Measurements from ENCODE around the gene GPN2.

DNA sequence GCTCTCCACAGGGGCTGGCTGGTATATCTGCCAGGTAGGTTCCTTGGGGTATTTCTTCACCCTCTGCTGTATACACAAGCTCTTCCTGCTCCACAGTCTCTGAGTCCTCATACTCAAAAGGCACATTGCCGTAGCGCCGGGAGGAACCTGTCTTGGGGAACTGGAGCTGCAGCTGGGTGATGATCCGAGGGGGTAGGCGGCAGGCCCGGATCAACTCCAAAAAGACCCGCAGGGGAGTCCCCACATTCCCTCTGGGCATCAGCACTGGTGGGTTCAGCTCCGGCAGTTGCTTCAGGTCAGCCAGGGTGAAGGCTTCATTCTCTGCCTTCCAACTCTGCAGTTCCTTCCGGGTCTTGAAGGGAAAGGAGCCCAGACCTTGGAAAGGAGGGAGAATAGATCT, 7.3 kb upstream of the GPN2 start:
- TF ChIP-seq, protein P1, sequence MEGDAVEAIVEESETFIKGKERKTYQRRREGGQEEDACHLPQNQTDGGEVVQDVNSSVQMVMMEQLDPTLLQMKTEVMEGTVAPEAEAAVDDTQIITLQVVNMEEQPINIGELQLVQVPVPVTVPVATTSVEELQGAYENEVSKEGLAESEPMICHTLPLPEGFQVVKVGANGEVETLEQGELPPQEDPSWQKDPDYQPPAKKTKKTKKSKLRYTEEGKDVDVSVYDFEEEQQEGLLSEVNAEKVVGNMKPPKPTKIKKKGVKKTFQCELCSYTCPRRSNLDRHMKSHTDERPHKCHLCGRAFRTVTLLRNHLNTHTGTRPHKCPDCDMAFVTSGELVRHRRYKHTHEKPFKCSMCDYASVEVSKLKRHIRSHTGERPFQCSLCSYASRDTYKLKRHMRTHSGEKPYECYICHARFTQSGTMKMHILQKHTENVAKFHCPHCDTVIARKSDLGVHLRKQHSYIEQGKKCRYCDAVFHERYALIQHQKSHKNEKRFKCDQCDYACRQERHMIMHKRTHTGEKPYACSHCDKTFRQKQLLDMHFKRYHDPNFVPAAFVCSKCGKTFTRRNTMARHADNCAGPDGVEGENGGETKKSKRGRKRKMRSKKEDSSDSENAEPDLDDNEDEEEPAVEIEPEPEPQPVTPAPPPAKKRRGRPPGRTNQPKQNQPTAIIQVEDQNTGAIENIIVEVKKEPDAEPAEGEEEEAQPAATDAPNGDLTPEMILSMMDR (IDR thresholded peaks at IDR 0.05; ENCODE audit: borderline replicate concordance, extremely low read depth, low read length, poor library complexity, severe bottlenecking): no peak
- TF ChIP-seq EZH2 (IDR thresholded peaks at IDR 0.05; ENCODE audit: borderline replicate concordance, low read depth, low read length, severe bottlenecking): no peak
